Transverse colon (tissue), 4 donors: ENCODE data around the gene PRPH. TPM values are rescaled to one million over a fixed set of nuclear protein-coding genes. Genes with fewer than 3 reads are reported as not detected.
"Not testable (repeated sequence)": the region's sequence is repeated elsewhere in the genome, so short reads cannot be mapped to it uniquely, and the experiment has no call there.

Source experiments
- DNase-seq: peaks from one replicate; pipeline ENCODE4 v3.0.0-alpha.2; 2019
- H3K27ac ChIP-seq, 4 donors: fragments of 200-600 bp; sonication (generic); 2 replicates each; pipeline ENCODE4 v1.5.1; 2016 to 2018; ENCODE audit warnings: inconsistent platforms in 4 of 4
- H3K27me3 ChIP-seq: fragments of 200-600 bp; sonication (generic); 2 replicates; pipeline ENCODE4 v1.5.1; 2017; ENCODE audit warnings: inconsistent platforms
- H3K36me3 ChIP-seq, 4 donors: fragments of 200-600 bp; sonication (generic); 2 replicates each; pipeline ENCODE4 v1.5.1; 2017 to 2019; ENCODE audit warnings: inconsistent platforms in 4 of 4
- H3K4me1 ChIP-seq, 4 donors: fragments of 200-600 bp; sonication (generic); 2 replicates each; pipeline ENCODE4 v1.5.1; 2017 to 2020; ENCODE audit warnings: inconsistent platforms in 4 of 4
- H3K4me3 ChIP-seq, 4 donors: fragments of 200-600 bp; sonication (generic); 1 replicate in 1 of 4; 2 replicates in 3 of 4; pipeline versions ENCODE4 v1.5.1 to v1.6.1; 2017 to 2019; ENCODE audit warnings: inconsistent platforms in 4 of 4
- H3K9me3 ChIP-seq, 2 donors: fragments of 200-600 bp; sonication (generic); 2 replicates each; pipeline ENCODE4 v1.5.1; 2017 to 2019; ENCODE audit warnings: inconsistent platforms in 2 of 2
- CTCF ChIP-seq, 5 experiments: fragments of 200-600 bp in 3 of 5; fragments of 450-650 bp in 2 of 5; sonication (generic) in 3 of 5; IDR thresholded peaks; 1 replicate in 2 of 5; 2 replicates in 3 of 5; pipeline ENCODE4 v1.5.1; 2016 to 2017; ENCODE audit warnings: antibody characterized with exemption in 5 of 5, inconsistent platforms in 3 of 5, mild to moderate bottlenecking in 2 of 5, moderate library complexity in 1 of 5
- EP300 ChIP-seq: sonication (generic); formaldehyde crosslinking; IDR thresholded peaks from one replicate; pipeline ENCODE4 v1.6.1; 2017; ENCODE audit warnings: antibody characterized with exemption, low read depth
- POLR2A ChIP-seq: fragments of 450-650 bp; IDR thresholded peaks from one replicate; pipeline ENCODE4 v1.6.1; 2016; ENCODE audit warnings: antibody characterized with exemption, mild to moderate bottlenecking, moderate library complexity
- POLR2AphosphoS5 ChIP-seq, 3 donors: sonication (generic); formaldehyde crosslinking; IDR thresholded peaks; one replicate each; pipeline ENCODE4 v1.6.1; 2016; ENCODE audit warnings: antibody characterized with exemption in 3 of 3
- WGBS, 2 donors: methylation state at CpG; one replicate each; pipeline ENCODE4 v1.1.5; 2018; ENCODE audit warnings: low coverage in 1 of 2; 5-methylcytosine and 5-hydroxymethylcytosine counted together
- in situ Hi-C, 4 donors: fragments of 200-750 bp; cut with MboI; loops; one replicate each; pipeline versions ENCODE4 v1.15.0 to v1.15.1; 2017; ENCODE audit warnings: low sequenced_read_pairs in 3 of 4, low pct_ligation_motif_present in 1 of 4, low pct_unique_long_range_greater_than_20kb in 1 of 4
- intact Hi-C: fragments of 100-400 bp; cut with DNase I; formaldehyde crosslinking; loops from one replicate; pipeline ENCODE4 v1.15.1; 2023; ENCODE audit warnings: low total_unique reads
- total RNA-seq, 4 donors: library from RNA; depleted of rRNA; stranded (reverse); fragments of >200 nt; gene quantifications; one replicate each; pipeline ENCODE4 v1.1.0, GENCODE V29; 2016

PRPH gene
- total RNA-seq, 4 donors from 2014 or later: 7.9 to 18.7 (median 10.5) TPM

DNA sequence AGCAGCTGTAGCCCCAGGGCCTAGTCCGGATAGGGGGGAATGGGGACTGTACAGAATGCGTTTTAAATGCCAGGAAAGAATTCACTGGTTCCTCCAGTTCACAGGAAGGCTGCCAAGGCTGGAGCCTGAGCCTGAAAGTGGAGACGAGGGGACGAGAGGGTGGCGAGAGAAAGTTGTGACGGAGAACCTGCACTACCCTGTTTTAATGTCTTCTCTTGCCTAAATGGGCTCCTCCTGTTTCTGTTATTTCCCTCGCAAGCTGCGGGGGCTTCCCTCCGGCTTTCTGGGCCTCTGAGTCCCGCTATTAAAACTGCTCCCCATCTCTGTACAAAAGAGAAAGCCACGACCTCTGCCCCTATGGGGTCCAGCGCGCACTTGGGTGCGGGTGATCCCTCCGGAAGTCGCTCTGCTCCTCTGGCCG, 37.5 kb downstream of the PRPH start:
- no peak for DNase-seq
- 60 to 79% methylated on average over 4 to 17 of the region's 17 CpGs for WGBS, 2 donors
- Histone ChIP-seq H3K4me1 (peaks cover 4 to 23% (median 16%) of the 10 kb centered on the region in 4 donors), H3K27ac (no peak overlapping the region), H3K36me3 (no peaks in the 10 kb centered on the region), H3K27me3 (peaks cover 55% of the 10 kb centered on the region), H3K9me3 (no peaks in the 10 kb centered on the region), H3K4me3 (no peak overlapping the region)
- TF ChIP-seq EP300 (no peak), POLR2AphosphoS5 (IDR thresholded peaks at IDR 0.05) (no peak), POLR2A (no peak), CTCF (IDR thresholded peaks at IDR 0.05) (no peak)
- intact Hi-C loops: no loop called here
- in situ Hi-C loops: loop anchor here in 1 of 4 donors (10.0 kb wide), 1 partner anchor 48 kb away; no protein-coding TSS in a partner anchor

DNA sequence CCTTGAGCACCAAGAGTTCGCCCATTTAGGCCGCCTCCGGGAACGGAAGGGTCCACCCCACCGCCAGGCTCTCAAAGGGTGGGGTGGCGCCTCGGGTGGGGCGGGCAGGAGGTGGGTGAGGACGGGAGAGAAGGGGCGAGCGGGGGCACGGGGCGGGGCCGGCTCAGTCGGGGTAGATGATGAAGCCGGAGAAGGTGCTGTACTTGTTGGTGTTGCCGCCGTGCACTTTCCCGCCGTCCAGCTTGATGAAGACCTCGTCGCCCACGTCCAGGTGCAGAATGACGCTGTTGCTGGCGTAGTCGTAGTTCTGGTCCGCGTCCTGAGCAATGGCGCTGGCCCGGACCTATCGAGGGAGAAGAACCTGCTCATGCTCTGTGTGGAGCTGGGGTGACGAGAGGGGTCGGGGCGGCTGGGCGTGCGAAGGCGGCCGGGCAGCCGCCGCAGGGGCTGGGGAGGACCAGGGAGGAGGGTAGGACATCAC, 38.0 kb downstream of the PRPH start:
- in situ Hi-C loops: loop anchor here in 1 of 4 donors (10.0 kb wide), 1 partner anchor 48 kb away; no protein-coding TSS in a partner anchor
- Histone ChIP-seq H3K27ac (no peak overlapping the region), H3K36me3 (no peaks in the 10 kb centered on the region), H3K4me1 (peaks cover 4 to 24% (median 16%) of the 10 kb centered on the region in 4 donors), H3K4me3 (no peak overlapping the region), H3K9me3 (no peaks in the 10 kb centered on the region), H3K27me3 (peaks cover 58% of the 10 kb centered on the region)
- 49% methylated on average over 39 of the region's 40 CpGs; no CpG with 5 or more reads in 1 of the 2 donors for WGBS, 2 donors
- no peak for DNase-seq
- no peak for TF ChIP-seq POLR2A
- TF ChIP-seq POLR2AphosphoS5 (IDR thresholded peaks at IDR 0.05): no peak
- TF ChIP-seq CTCF (IDR thresholded peaks at IDR 0.05): no peak
- intact Hi-C loops: no loop called here

GRCh38 chr12:49333778-49334177, 38.8 kb downstream of the PRPH start:
- H3K27me3 ChIP-seq: peaks cover 65% of the 10 kb centered on the region
- H3K4me3 ChIP-seq, H3K27ac ChIP-seq, DNase-seq, intact Hi-C loops, H3K36me3 ChIP-seq, H3K9me3 ChIP-seq: not testable (repeated sequence)
- WGBS, 2 donors: 60 to 66% methylated on average over 20 to 21 of the region's 21 CpGs
- in situ Hi-C loops: loop anchor here in 1 of 4 donors (10.0 kb wide), 1 partner anchor 49 kb away; no protein-coding TSS in a partner anchor
- H3K4me1 ChIP-seq: peaks cover 4 to 24% (median 16%) of the 10 kb centered on the region in 4 donors

GRCh38 chr12:49334226-49334625, 39.3 kb downstream of the PRPH start:
- H3K36me3 ChIP-seq: no peaks in the 10 kb centered on the region
- peaks cover 4 to 27% (median 17%) of the 10 kb centered on the region in 4 donors for H3K4me1 ChIP-seq
- no peaks in the 10 kb centered on the region for H3K9me3 ChIP-seq
- peaks cover 70% of the 10 kb centered on the region for H3K27me3 ChIP-seq
- no peak for TF ChIP-seq POLR2AphosphoS5 (IDR thresholded peaks at IDR 0.05)
- no peak for TF ChIP-seq POLR2A
- TF ChIP-seq CTCF (IDR thresholded peaks at IDR 0.05): no peak
- DNase-seq: no peak
- no peak overlapping the region for H3K4me3 ChIP-seq
- 40 to 56% methylated on average over 1 to 19 of the region's 19 CpGs for WGBS, 2 donors
- in situ Hi-C loops (loop anchor here in 1 of 4 donors (10.0 kb wide), 1 partner anchor 49 kb away; no protein-coding TSS in a partner anchor), intact Hi-C loops (no loop called here)
- H3K27ac ChIP-seq: no peak overlapping the region

- intact Hi-C loops (no loop called here), in situ Hi-C loops (loop anchor here in 1 of 4 donors (10.0 kb wide), 1 partner anchor 50 kb away; no protein-coding TSS in a partner anchor)
- DNase-seq: no peak
- Histone ChIP-seq H3K36me3 (no peaks in the 10 kb centered on the region), H3K9me3 (no peaks in the 10 kb centered on the region), H3K27me3 (peaks cover 71% of the 10 kb centered on the region), H3K4me3 (no peak overlapping the region), H3K27ac (no peak overlapping the region), H3K4me1 (peaks cover 4 to 31% (median 18%) of the 10 kb centered on the region in 4 donors)
- WGBS, 2 donors: 75 to 89% methylated on average over 3 to 12 of the region's 12 CpGs
- no peak for TF ChIP-seq CTCF (IDR thresholded peaks at IDR 0.05)
- no peak for TF ChIP-seq EP300
- TF ChIP-seq POLR2A: no peak
- no peak for TF ChIP-seq POLR2AphosphoS5 (IDR thresholded peaks at IDR 0.05)
Measured at GRCh38 chr12:49334681-49335080, 39.7 kb downstream of the PRPH start.
